H1 (cell line): ENCODE results near the gene TSPAN3. TPM values are rescaled to one million over a fixed set of nuclear protein-coding genes. Genes with fewer than 3 reads are reported as not detected.

ENCODE experiments used
- CTCF ChIA-PET: fragments of 300-600 bp; sonication (Branson Sonifier 250); formaldehyde crosslinking; loops from one replicate; lab custom pipeline; 2021; ENCODE audit not compliant: partially characterized antibody; lab: Charles Lee
- POLR2A ChIA-PET: fragments of 300-600 bp; sonication (Branson Sonifier 250); formaldehyde crosslinking; loops from one replicate; lab custom pipeline; 2021; ENCODE audit warnings: inconsistent platforms; ENCODE audit not compliant: partially characterized antibody; lab: Charles Lee
- DNase-seq, 2 experiments: peaks; one replicate each; pipeline versions ENCODE4 v3.0.0 to v3.0.0-alpha.2; 2010 to 2022; ENCODE audit warnings: low spot score in 2 of 2, low read depth in 1 of 2, mixed read lengths in 1 of 2
- FAIRE-seq: peaks from 2 replicates; lab custom pipeline; 2011; peaks lifted over from hg19 to GRCh38; lab: Jason Lieb, UNC
- H2AFZ ChIP-seq: 2 replicates; pipeline ENCODE4 v1.8.1; 2012; ENCODE audit warnings: low read length, inconsistent platforms
- H2AK5ac ChIP-seq: 2 replicates; pipeline ENCODE4 v1.6.1; 2013; ENCODE audit warnings: low read depth, low read length
- H2BK120ac ChIP-seq: replicated peaks from 2 replicates; pipeline ENCODE3; 2013; ENCODE audit warnings: low read depth, low read length, inconsistent platforms
- H2BK12ac ChIP-seq: 2 replicates; pipeline ENCODE4 v1.6.1; 2013; ENCODE audit warnings: low read depth, low read length
- H2BK15ac ChIP-seq: 2 replicates; pipeline ENCODE4 v1.6.1; 2013; ENCODE audit warnings: low read length
- H2BK20ac ChIP-seq: 2 replicates; pipeline ENCODE4 v1.6.1; 2013; ENCODE audit warnings: low read length
- H2BK5ac ChIP-seq: 2 replicates; pipeline ENCODE4 v1.6.1; 2013; ENCODE audit warnings: low read depth, low read length
- H3K14ac ChIP-seq: 2 replicates; pipeline ENCODE4 v1.6.1; 2013; ENCODE audit warnings: inconsistent platforms; ENCODE audit not compliant: insufficient read length
- H3K18ac ChIP-seq: 2 replicates; pipeline ENCODE4 v1.6.1; 2013; ENCODE audit warnings: low read length; ENCODE audit errors: extremely low read depth
- H3K23ac ChIP-seq: 2 replicates; pipeline ENCODE4 v1.6.1; 2013; ENCODE audit warnings: inconsistent platforms; ENCODE audit not compliant: insufficient read length
- H3K23me2 ChIP-seq: 2 replicates; pipeline ENCODE4 v1.6.1; 2013; ENCODE audit warnings: low read depth, low read length
- H3K27ac ChIP-seq: 2 replicates; pipeline ENCODE4 v1.6.1; 2011; ENCODE audit warnings: low read depth, low read length, inconsistent platforms
- H3K27me3 ChIP-seq, 4 experiments: replicated peaks in 1 of 4; 1 replicate in 1 of 4; 2 replicates in 3 of 4; pipeline versions ENCODE4 v1.6.1 to v1.8.1; 2011 to 2013; ENCODE audit warnings: low read length in 3 of 4, mild to moderate bottlenecking in 3 of 4, inconsistent platforms in 2 of 4, mixed read lengths in 2 of 4, moderate library complexity in 1 of 4; ENCODE audit not compliant: control insufficient read depth in 3 of 4, insufficient read depth in 3 of 4; ENCODE audit errors: extremely low read depth in 1 of 4
- H3K36me3 ChIP-seq, 4 experiments: 2 replicates each; pipeline versions ENCODE4 v1.6.1 to v1.8.1; 2011 to 2013; ENCODE audit warnings: mild to moderate bottlenecking in 4 of 4, low read length in 3 of 4, moderate library complexity in 2 of 4, control low read depth in 1 of 4, inconsistent platforms in 1 of 4; ENCODE audit not compliant: insufficient read depth in 4 of 4, control insufficient read depth in 2 of 4
- H3K4ac ChIP-seq: replicated peaks from 2 replicates; pipeline ENCODE3; 2013; ENCODE audit warnings: low read length, low read depth, mixed read lengths, inconsistent platforms; ENCODE audit not compliant: insufficient read length
- H3K4me1 ChIP-seq, 4 experiments: replicated peaks in 1 of 4; 1 replicate in 1 of 4; 2 replicates in 3 of 4; pipeline versions ENCODE4 v1.6.1 to v1.8.1; 2011 to 2013; ENCODE audit warnings: low read length in 3 of 4, inconsistent platforms in 2 of 4, mixed read lengths in 1 of 4; ENCODE audit not compliant: insufficient read depth in 4 of 4, control insufficient read depth in 3 of 4
- H3K4me2 ChIP-seq, 2 experiments: 2 replicates each; pipeline versions ENCODE4 v1.6.1 to v1.8.1; 2011 to 2013; ENCODE audit warnings: low read depth in 2 of 2, low read length in 2 of 2, control low read depth in 1 of 2, inconsistent platforms in 1 of 2, mild to moderate bottlenecking in 1 of 2; ENCODE audit not compliant: insufficient read depth in 1 of 2
- H3K4me3 ChIP-seq, 4 experiments: fragments of 200-600, 300-600 bp in 1 of 4; sonication (generic), shearing (Covaris generic), sonication (Bioruptor Twin) in 1 of 4; 2 replicates each; pipeline versions ENCODE4 v1.5.1 to v1.8.1; 2011 to 2016; ENCODE audit warnings: low read length in 4 of 4, low read depth in 3 of 4, control low read depth in 2 of 4, inconsistent platforms in 2 of 4, mild to moderate bottlenecking in 2 of 4, mixed read lengths in 1 of 4, moderate library complexity in 1 of 4; ENCODE audit not compliant: insufficient read depth in 2 of 4; ENCODE audit errors: extremely low read depth in 1 of 4
- H3K56ac ChIP-seq: replicated peaks from 2 replicates; pipeline ENCODE3; 2013; ENCODE audit warnings: low read depth, mild to moderate bottlenecking, mixed read lengths, low read length, inconsistent platforms; ENCODE audit not compliant: insufficient read length
- H3K79me1 ChIP-seq: 2 replicates; pipeline ENCODE4 v1.6.1; 2013; ENCODE audit warnings: low read depth, low read length, control low read depth
- H3K79me2 ChIP-seq, 2 experiments: 2 replicates each; pipeline versions ENCODE4 v1.6.1 to v1.8.1; 2012 to 2013; ENCODE audit warnings: low read length in 2 of 2, mild to moderate bottlenecking in 2 of 2, inconsistent platforms in 1 of 2; ENCODE audit not compliant: insufficient read depth in 2 of 2, control insufficient read depth in 1 of 2
- H3K9ac ChIP-seq, 4 experiments: replicated peaks in 1 of 4; 1 replicate in 1 of 4; 2 replicates in 3 of 4; pipeline versions ENCODE4 v1.6.1 to v1.8.1; 2011 to 2013; ENCODE audit warnings: low read depth in 3 of 4, low read length in 3 of 4, control low read depth in 2 of 4, mild to moderate bottlenecking in 2 of 4, moderate library complexity in 2 of 4, inconsistent platforms in 1 of 4; ENCODE audit errors: extremely low read depth in 1 of 4
- H3K9me3 ChIP-seq, 2 experiments: 2 replicates each; pipeline versions ENCODE4 v1.6.1 to v1.8.1; 2012 to 2013; ENCODE audit warnings: mild to moderate bottlenecking in 2 of 2, moderate library complexity in 2 of 2, control low read depth in 1 of 2, inconsistent platforms in 1 of 2, low read depth in 1 of 2, low read length in 1 of 2, mixed read lengths in 1 of 2; ENCODE audit not compliant: insufficient read depth in 2 of 2
- H4K20me1 ChIP-seq, 2 experiments: replicated peaks in 1 of 2; 2 replicates each; pipeline versions ENCODE3 to v1.8.1; 2011 to 2013; ENCODE audit warnings: inconsistent platforms in 2 of 2, low read length in 2 of 2, mild to moderate bottlenecking in 1 of 2; ENCODE audit not compliant: insufficient read depth in 2 of 2, control insufficient read depth in 1 of 2
- H4K5ac ChIP-seq: 2 replicates; pipeline ENCODE4 v1.6.1; 2013; ENCODE audit warnings: low read length, low read depth, mixed read lengths, inconsistent platforms; ENCODE audit not compliant: insufficient read length
- H4K8ac ChIP-seq: 2 replicates; pipeline ENCODE4 v1.8.0; 2013; ENCODE audit warnings: mild to moderate bottlenecking, moderate library complexity, low read length, inconsistent platforms; ENCODE audit not compliant: insufficient read depth; ENCODE audit errors: extremely low read depth
- H4K91ac ChIP-seq: replicated peaks from 2 replicates; pipeline ENCODE3; 2013; ENCODE audit warnings: low read length, mixed read lengths, inconsistent platforms; ENCODE audit not compliant: insufficient read length
- WGBS, 2 experiments: shearing (Covaris generic) in 1 of 2; methylation state at CpG; one replicate each; pipeline versions ENCODE4 v1.1.6 to v1.1.7; 2013 to 2015; ENCODE audit warnings: low lambda C conversion rate in 2 of 2, mixed read lengths in 2 of 2, inconsistent platforms in 1 of 2, low coverage in 1 of 2, missing lambda C conversion rate in 1 of 2; ENCODE audit not compliant: insufficient replicate concordance in 2 of 2, insufficient coverage in 1 of 2, insufficient read length in 1 of 2; ENCODE audit errors: extremely low coverage in 1 of 2, missing lambda C conversion rate in 1 of 2; 5-methylcytosine and 5-hydroxymethylcytosine counted together
- polyA plus RNA-seq, 7 experiments: library from polyadenylated mRNA; depleted of rRNA in 3 of 7; stranded (reverse) in 5 of 7; unstranded in 2 of 7; fragments of >200 nt in 5 of 7; fragments of 200-250 nt in 2 of 7; gene quantifications; 1 replicate in 5 of 7; 2 replicates in 1 of 7; 4 replicates in 1 of 7; pipeline versions ENCODE4 v1.2.1 to v1.2.3, GENCODE V29; 2011 to 2013; ENCODE audit warnings: missing spikeins in 2 of 7, mixed read lengths in 2 of 7
- total RNA-seq: library from RNA; stranded (reverse); fragmentation: NEBNext Ultra II Directional; extraction: Animal tissue kit (Norgen Biotek cat#: 25700); gene quantifications from 2 replicates; pipeline ENCODE4 v1.2.1, GENCODE V29; 2021

Gene TSPAN3
- total and polyA plus RNA-seq, 2 of the 8 experiments (the other 6 are each of a cell fraction or from before 2014, with no cell fraction given) = 107 to 238 TPM

- Histone ChIP-seq H4K5ac (no peak overlapping the region), H3K27me3 (no peaks in the 10 kb centered on the region), H3K79me1 (no peaks in the 10 kb centered on the region), H4K20me1 (peaks cover 7 to 8% of the 10 kb centered on the region in 2 experiments), H3K18ac (no peak overlapping the region), H2AK5ac (no peak overlapping the region), H3K4ac (no peak overlapping the region), H3K36me3 (no peaks in the 10 kb centered on the region), H4K91ac (no peak overlapping the region), H3K79me2 (peaks cover 0 to 93% of the 10 kb centered on the region in 2 experiments; a peak in 2 of 4 replicates), H3K56ac (no peak overlapping the region), H2BK120ac (no peak overlapping the region), H3K4me3 (no peak overlapping the region), H2BK15ac (no peak overlapping the region), H3K4me1 (peaks cover 0 to 6% (median 3%) of the 10 kb centered on the region in 4 experiments; a peak in 3 of 7 replicates), H3K4me2 (no peak overlapping the region), H3K9me3 (no peaks in the 10 kb centered on the region), H3K14ac (no peak overlapping the region), H3K23ac (no peak overlapping the region), H4K8ac (no peak overlapping the region), H3K9ac (no peak overlapping the region), H3K23me2 (no peaks in the 10 kb centered on the region), H3K27ac (no peak overlapping the region), H2BK12ac (no peak overlapping the region), H2BK20ac (no peak overlapping the region), H2BK5ac (no peak overlapping the region), H2AFZ (no peak overlapping the region)
- 84% methylated on average over 2 of the region's 2 CpGs; no CpG with 5 or more reads in 1 of the 2 experiments for WGBS, 2 experiments
- no peak for DNase-seq
- FAIRE-seq = no peak
- CTCF ChIA-PET = interaction anchor here (0.6 to 0.7 kb wide), 4 partner anchors 33 to 800 kb away, joined by 3 to 4 read pairs (median 4); no protein-coding TSS in a partner anchor
- POLR2A ChIA-PET = interaction anchor here (0.6 to 0.7 kb wide), 3 partner anchors 19 to 749 kb away, joined by 3 read pairs; no protein-coding TSS in a partner anchor
Measured at GRCh38 chr15:77064063-77064462, 6.8 kb downstream of the TSPAN3 start.
